PC-9 (cell line): ENCODE measurements around the gene IGF2R. TPM values are rescaled to one million over a fixed set of nuclear protein-coding genes. Genes with fewer than 3 reads are reported as not detected.

Experiments
- BruUV-seq: library from RNA; stranded (reverse); fragments of 400-500 nt; replicated peaks from 2 replicates; lab custom pipeline; 2021; lab: Mats Ljungman, UMichigan
- CTCF ChIA-PET: fragments of 300-600 bp; sonication (Branson Sonifier 250); formaldehyde crosslinking; loops from one replicate; lab custom pipeline; 2022; ENCODE audit warnings: antibody characterized with exemption; lab: Charles Lee
- POLR2A ChIA-PET: fragments of 300-600 bp; sonication (Branson Sonifier 250); formaldehyde crosslinking; loops from one replicate; lab custom pipeline; 2022; ENCODE audit warnings: antibody characterized with exemption; ENCODE audit not compliant: unreplicated experiment; lab: Charles Lee
- DNase-seq, 2 experiments: peaks; one replicate each; pipeline versions ENCODE4 v3.0.0 to v3.0.0-alpha.2; 2015 to 2022; ENCODE audit warnings: mixed read lengths in 1 of 2
- H2AFZ ChIP-seq: fragments of 200-600 bp; sonication (generic); 2 replicates; pipeline ENCODE4 v1.8.1; 2017; ENCODE audit warnings: antibody characterized with exemption
- H3F3A ChIP-seq: fragments of 200-600 bp; sonication (generic); 2 replicates; pipeline ENCODE4 v1.8.1; 2017; ENCODE audit warnings: antibody characterized with exemption, mild to moderate bottlenecking, low read depth; ENCODE audit not compliant: insufficient read depth
- H3K27ac ChIP-seq: fragments of 200-600 bp; sonication (generic); 2 replicates; pipeline ENCODE4 v1.6.1; 2016; ENCODE audit warnings: mixed run types
- H3K27me3 ChIP-seq: fragments of 200-600 bp; sonication (generic); 2 replicates; pipeline ENCODE4 v1.6.1; 2016; ENCODE audit warnings: low read depth, mixed run types; ENCODE audit not compliant: insufficient read depth
- H3K36me3 ChIP-seq: fragments of 200-600 bp; sonication (generic); 2 replicates; pipeline ENCODE4 v1.6.1; 2016; ENCODE audit warnings: low read depth, mixed run types
- H3K4me1 ChIP-seq: fragments of 200-600 bp; sonication (generic); replicated peaks from 2 replicates; pipeline ENCODE4 v1.6.1; 2016; ENCODE audit warnings: mixed run types; ENCODE audit not compliant: insufficient read depth
- H3K4me2 ChIP-seq: fragments of 200-600 bp; sonication (generic); 2 replicates; pipeline ENCODE4 v1.6.1; 2017; ENCODE audit warnings: mixed run types
- H3K4me3 ChIP-seq: fragments of 200-600 bp; sonication (generic); 2 replicates; pipeline ENCODE4 v1.6.1; 2016; ENCODE audit warnings: mixed run types
- H3K79me2 ChIP-seq: fragments of 200-600 bp; sonication (generic); 2 replicates; pipeline ENCODE4 v1.6.1; 2017; ENCODE audit warnings: low read depth, mixed run types
- H3K9me2 ChIP-seq: fragments of 200-600 bp; sonication (generic); 2 replicates; pipeline ENCODE4 v1.8.1; 2017; ENCODE audit warnings: mild to moderate bottlenecking; ENCODE audit not compliant: insufficient read depth
- H3K9me3 ChIP-seq: fragments of 200-600 bp; sonication (generic); 2 replicates; pipeline ENCODE4 v1.8.1; 2016; ENCODE audit warnings: low read depth; ENCODE audit not compliant: insufficient read depth
- H4K20me1 ChIP-seq: fragments of 200-600 bp; sonication (generic); 2 replicates; pipeline ENCODE4 v1.8.1; 2017; ENCODE audit not compliant: insufficient read depth
- EZH2 ChIP-seq: fragments of 200-600 bp; sonication (generic); IDR thresholded peaks from 2 replicates; pipeline ENCODE4 v1.8.0; 2017; ENCODE audit warnings: antibody characterized with exemption, low read depth
- intact Hi-C: fragments of 100-400 bp; cut with micrococcal nuclease; formaldehyde crosslinking; loops from one replicate; pipeline ENCODE4 v1.10.0; 2022; ENCODE audit not compliant: unreplicated experiment
- total RNA-seq: library from RNA; stranded (reverse); gene quantifications from 2 replicates; pipeline ENCODE4 v1.2.3, GENCODE V29; 2021
- TF ChIP-seq, protein P1 (sequence below): fragments of 200-600 bp; sonication (generic); conservative IDR thresholded peaks from 2 replicates; pipeline ENCODE4 v1.6.1; 2017; ENCODE audit warnings: mixed run types, antibody characterized with exemption, mild to moderate bottlenecking, moderate library complexity

IGF2R gene
- total RNA-seq, 1 experiment from 2014 or later, result 53.1 TPM

- Histone ChIP-seq H3K79me2 (no peaks in the 10 kb centered on the region), H3K9me3 (no peaks in the 10 kb centered on the region), H3K4me1 (no peaks in the 10 kb centered on the region), H3K9me2 (no peaks in the 10 kb centered on the region), H3K4me2 (no peak overlapping the region), H3K4me3 (no peak overlapping the region), H3K36me3 (no peaks in the 10 kb centered on the region), H3F3A (no peaks in the 10 kb centered on the region), H3K27me3 (peaks cover 73% of the 10 kb centered on the region), H3K27ac (no peak overlapping the region), H2AFZ (no peak overlapping the region), H4K20me1 (no peaks in the 10 kb centered on the region)
- no peak for DNase-seq
- CTCF ChIA-PET, result no interaction called here
- TF ChIP-seq EZH2, result no peak
- TF ChIP-seq, protein P1, sequence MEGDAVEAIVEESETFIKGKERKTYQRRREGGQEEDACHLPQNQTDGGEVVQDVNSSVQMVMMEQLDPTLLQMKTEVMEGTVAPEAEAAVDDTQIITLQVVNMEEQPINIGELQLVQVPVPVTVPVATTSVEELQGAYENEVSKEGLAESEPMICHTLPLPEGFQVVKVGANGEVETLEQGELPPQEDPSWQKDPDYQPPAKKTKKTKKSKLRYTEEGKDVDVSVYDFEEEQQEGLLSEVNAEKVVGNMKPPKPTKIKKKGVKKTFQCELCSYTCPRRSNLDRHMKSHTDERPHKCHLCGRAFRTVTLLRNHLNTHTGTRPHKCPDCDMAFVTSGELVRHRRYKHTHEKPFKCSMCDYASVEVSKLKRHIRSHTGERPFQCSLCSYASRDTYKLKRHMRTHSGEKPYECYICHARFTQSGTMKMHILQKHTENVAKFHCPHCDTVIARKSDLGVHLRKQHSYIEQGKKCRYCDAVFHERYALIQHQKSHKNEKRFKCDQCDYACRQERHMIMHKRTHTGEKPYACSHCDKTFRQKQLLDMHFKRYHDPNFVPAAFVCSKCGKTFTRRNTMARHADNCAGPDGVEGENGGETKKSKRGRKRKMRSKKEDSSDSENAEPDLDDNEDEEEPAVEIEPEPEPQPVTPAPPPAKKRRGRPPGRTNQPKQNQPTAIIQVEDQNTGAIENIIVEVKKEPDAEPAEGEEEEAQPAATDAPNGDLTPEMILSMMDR, result no peak
- BruUV-seq, result no TSS peak
- intact Hi-C loops, result no loop called here
- POLR2A ChIA-PET, result no interaction called here
Measured at GRCh38 chr6:159935065-159935464, 33.8 kb upstream of the IGF2R start.

DNA sequence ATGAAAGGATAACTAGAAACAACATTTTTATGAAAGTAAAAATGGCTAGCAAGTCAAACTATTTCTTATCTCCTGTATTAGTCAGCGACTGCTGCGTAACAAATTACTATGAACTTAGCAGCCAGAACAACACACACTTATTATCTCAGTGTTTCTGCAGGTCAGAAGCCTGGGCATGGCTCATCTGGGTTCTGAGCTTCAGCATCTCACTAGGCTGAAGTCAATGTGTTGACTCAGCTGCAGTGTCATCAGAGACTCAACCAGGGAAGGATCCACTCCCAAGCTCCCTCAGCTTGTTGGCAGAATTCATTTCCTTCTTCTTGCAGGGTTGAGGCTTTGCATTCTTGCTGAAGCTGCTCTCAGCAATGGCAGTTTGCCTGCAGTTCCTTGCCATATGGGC, 33.2 kb upstream of the IGF2R start:
- intact Hi-C loops, result loop anchor here (2.0 kb wide), 1 partner anchor 13 kb away; no protein-coding TSS in a partner anchor
- ChIA-PET CTCF (no interaction called here), POLR2A (no interaction called here)
- H3K4me2 ChIP-seq, result no peak overlapping the region
- no peak overlapping the region for H3K27ac ChIP-seq
- no peaks in the 10 kb centered on the region for H4K20me1 ChIP-seq
- no peaks in the 10 kb centered on the region for H3F3A ChIP-seq
- no peak for TF ChIP-seq EZH2
- TF ChIP-seq, protein P1, result no peak
- H3K4me1 ChIP-seq, result no peaks in the 10 kb centered on the region
- DNase-seq, result no peak
- no peaks in the 10 kb centered on the region for H3K9me3 ChIP-seq
- no peaks in the 10 kb centered on the region for H3K36me3 ChIP-seq
- peaks cover 79% of the 10 kb centered on the region for H3K27me3 ChIP-seq
- no TSS peak for BruUV-seq
- no peak overlapping the region for H3K4me3 ChIP-seq
- H2AFZ ChIP-seq, result no peak overlapping the region
- H3K9me2 ChIP-seq, result no peaks in the 10 kb centered on the region
- H3K79me2 ChIP-seq, result no peaks in the 10 kb centered on the region

DNA sequence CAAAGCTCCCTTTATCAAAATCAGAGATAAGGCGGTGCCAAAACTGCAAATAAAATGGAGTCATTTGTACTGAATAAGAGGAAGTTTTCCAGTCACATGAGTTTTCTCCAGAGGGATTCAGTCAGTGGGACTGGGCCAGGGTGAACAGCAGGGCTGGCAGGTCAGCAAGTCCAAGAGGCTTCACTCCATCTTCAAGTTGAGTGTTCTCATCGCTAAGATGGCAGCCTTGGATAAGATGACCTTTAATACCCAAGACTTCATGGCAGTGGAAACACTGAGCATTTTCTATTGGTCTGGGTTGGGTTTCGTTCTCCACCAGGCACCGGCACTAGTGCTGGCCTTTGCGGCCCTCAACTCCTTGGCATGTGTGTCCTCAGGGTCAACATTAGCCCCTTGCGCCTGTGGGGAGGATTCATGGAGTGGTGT, 29.3 kb upstream of the IGF2R start:
- Histone ChIP-seq H3K27ac (no peak overlapping the region), H3K4me1 (no peaks in the 10 kb centered on the region), H3K27me3 (peaks cover 52% of the 10 kb centered on the region), H4K20me1 (no peaks in the 10 kb centered on the region), H3K79me2 (no peaks in the 10 kb centered on the region), H3K36me3 (no peaks in the 10 kb centered on the region), H3K9me3 (0 out of 2 replicates have a peak, but pooled peaks cover 7% of the 10 kb centered on the region), H2AFZ (no peak overlapping the region), H3K4me3 (no peak overlapping the region), H3F3A (no peaks in the 10 kb centered on the region), H3K4me2 (no peak overlapping the region), H3K9me2 (no peaks in the 10 kb centered on the region)
- ChIA-PET CTCF (no interaction called here), POLR2A (no interaction called here)
- no peak for DNase-seq
- intact Hi-C loops, result loop anchor here (5.0 kb wide), 1 partner anchor 247 kb away; the partner anchor contains the start of gene SOD2
- BruUV-seq, result no TSS peak
- TF ChIP-seq, protein P1, result no peak
- TF ChIP-seq EZH2, result no peak
